Measurements from ENCODE around the gene XAB2.

XAB2 gene

DNA sequence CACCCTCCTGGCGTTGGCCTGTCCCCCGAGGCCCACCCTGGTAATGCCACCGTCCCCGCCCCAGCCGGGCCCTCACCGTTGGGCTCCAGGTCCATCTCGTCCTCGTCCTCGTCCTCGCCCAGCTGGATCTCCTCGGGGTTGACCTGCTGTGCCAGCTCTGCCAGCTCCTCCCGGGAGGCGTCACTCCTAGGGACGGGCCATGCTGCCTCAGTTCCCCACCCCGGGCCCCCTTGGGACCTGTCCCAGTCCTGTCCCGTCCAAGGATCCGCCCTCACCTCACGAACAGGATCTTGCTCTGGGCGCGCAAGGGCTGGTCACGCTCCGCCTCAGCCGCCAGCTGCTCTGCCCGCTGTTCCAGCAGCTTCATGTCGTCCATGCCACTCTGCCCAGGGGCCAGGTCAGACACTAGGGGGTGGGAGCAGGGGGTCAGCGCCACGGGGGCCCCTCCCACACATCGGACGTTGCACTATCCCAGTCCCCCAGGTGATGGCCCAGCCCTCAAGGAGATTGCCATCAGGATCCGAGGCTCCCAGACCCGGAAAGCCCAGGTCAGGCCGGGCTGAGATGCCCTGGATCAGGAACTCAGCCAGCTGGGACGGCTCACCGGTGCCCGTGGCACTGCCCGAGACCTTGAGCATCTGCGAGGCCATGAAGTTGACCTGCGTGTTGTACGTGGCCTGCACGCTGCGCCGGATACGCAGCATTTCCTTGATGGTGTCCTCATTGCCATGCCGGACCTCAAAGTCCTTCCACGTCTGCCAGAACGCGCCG is 9.5 kb downstream of the XAB2 start:
- no peak for DNase-seq (ENCODE audit: low read depth)
- TF ChIP-seq, protein P1, sequence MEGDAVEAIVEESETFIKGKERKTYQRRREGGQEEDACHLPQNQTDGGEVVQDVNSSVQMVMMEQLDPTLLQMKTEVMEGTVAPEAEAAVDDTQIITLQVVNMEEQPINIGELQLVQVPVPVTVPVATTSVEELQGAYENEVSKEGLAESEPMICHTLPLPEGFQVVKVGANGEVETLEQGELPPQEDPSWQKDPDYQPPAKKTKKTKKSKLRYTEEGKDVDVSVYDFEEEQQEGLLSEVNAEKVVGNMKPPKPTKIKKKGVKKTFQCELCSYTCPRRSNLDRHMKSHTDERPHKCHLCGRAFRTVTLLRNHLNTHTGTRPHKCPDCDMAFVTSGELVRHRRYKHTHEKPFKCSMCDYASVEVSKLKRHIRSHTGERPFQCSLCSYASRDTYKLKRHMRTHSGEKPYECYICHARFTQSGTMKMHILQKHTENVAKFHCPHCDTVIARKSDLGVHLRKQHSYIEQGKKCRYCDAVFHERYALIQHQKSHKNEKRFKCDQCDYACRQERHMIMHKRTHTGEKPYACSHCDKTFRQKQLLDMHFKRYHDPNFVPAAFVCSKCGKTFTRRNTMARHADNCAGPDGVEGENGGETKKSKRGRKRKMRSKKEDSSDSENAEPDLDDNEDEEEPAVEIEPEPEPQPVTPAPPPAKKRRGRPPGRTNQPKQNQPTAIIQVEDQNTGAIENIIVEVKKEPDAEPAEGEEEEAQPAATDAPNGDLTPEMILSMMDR (IDR thresholded peaks at IDR 0.05; ENCODE audit: low read depth, low read length): no peak
- TF ChIP-seq, protein P2, sequence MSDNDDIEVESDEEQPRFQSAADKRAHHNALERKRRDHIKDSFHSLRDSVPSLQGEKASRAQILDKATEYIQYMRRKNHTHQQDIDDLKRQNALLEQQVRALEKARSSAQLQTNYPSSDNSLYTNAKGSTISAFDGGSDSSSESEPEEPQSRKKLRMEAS (IDR thresholded peaks at IDR 0.05; ENCODE audit: low read depth, low read length): no peak
- no peak for TF ChIP-seq MYC (IDR thresholded peaks at IDR 0.05; ENCODE audit: low read depth, low read length)
- TF ChIP-seq POLR2A (IDR thresholded peaks at IDR 0.05; ENCODE audit: extremely low read depth, insufficient read length): no peak
- no peak overlapping the region for H3K4me3 ChIP-seq (ENCODE audit: low read depth, low read length)

DNA sequence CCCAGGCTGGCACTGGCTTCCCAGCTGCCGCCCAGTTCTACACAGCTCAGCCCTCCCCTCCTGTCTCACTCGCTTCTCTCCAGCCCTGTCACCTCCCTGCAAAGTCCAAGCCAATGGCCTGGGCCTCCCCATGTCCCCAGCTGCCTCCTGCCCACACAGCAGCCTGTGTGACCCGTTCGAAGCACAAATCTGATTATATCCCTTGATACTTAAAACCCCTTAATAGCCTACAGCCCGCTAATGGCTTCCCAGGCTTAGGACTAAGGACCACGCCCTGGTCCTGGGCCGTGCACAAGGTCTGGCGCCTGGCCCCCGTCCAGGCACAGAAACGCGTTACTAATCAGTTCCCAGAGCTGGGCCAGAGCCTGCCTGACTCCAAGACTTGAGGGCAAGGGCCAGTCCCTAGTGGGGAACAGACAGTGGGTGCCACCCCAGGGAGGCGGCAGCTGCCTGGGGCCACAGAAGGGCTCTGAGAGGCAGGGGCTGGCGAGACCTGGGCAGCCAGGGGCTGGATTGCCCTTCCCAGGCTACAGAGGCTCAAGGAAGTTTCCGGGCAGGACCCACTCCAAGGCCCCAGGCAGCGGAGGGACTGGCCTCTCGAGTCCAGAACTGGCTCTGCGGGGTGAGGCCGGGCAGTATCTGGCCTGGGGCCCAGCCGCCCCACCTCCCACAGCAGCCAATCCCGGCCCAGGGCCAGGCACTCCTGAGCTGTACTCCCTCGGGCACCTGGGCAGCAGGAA is 10.4 kb downstream of the XAB2 start:
- DNase-seq (ENCODE audit: low read depth): no peak
- H3K4me3 ChIP-seq (ENCODE audit: low read depth, low read length): no peak overlapping the region
- TF ChIP-seq POLR2A (IDR thresholded peaks at IDR 0.05; ENCODE audit: extremely low read depth, insufficient read length) (no peak), MYC (IDR thresholded peaks at IDR 0.05; ENCODE audit: low read depth, low read length) (no peak)
- TF ChIP-seq, protein P2 (IDR thresholded peaks at IDR 0.05; ENCODE audit: low read depth, low read length): no peak
- TF ChIP-seq, protein P1 (IDR thresholded peaks at IDR 0.05; ENCODE audit: low read depth, low read length): no peak

DNA sequence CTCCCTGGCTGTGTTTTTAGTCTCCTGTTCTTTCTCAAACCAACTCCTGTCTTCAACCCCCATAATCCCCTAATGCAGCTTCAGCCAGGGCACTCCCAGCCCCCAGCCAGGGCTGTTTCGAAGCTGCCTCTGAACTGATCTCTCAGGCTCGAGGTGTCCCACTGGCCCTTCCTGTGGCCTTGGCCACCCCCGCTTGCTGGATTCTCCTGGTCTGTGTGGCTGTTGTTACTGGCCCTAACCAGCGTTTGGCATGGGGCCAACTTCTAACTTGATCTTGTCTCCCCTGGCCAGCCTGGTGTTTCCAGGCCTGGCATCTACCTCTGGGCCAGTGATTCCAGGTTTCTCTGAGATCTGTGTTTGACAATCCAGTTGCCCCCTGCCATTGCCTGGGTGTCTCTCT is 11.0 kb downstream of the XAB2 start:
- DNase-seq (ENCODE audit: low read depth): no peak
- no peak overlapping the region for H3K4me3 ChIP-seq (ENCODE audit: low read depth, low read length)
- TF ChIP-seq MYC (IDR thresholded peaks at IDR 0.05; ENCODE audit: low read depth, low read length) (no peak), POLR2A (IDR thresholded peaks at IDR 0.05; ENCODE audit: extremely low read depth, insufficient read length) (no peak)
- TF ChIP-seq, protein P2 (IDR thresholded peaks at IDR 0.05; ENCODE audit: low read depth, low read length): no peak
- TF ChIP-seq, protein P1 (IDR thresholded peaks at IDR 0.05; ENCODE audit: low read depth, low read length): no peak

DNA sequence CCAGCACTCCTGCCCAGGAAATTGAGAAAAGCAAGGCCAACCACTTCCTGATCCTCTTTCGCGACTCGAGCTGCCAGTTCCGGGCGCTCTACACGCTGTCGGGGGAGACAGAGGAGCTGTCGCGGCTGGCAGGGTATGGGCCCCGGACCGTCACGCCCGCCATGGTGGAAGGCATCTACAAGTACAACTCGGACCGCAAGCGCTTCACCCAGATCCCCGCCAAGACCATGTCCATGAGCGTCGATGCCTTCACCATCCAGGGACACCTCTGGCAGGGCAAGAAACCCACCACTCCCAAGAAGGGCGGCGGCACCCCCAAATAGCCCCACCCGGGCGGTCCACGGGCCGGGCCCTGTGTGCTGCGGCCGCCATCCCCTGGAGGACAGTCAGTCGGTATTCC is 11.6 kb downstream of the XAB2 start:
- TF ChIP-seq, protein P1 (IDR thresholded peaks at IDR 0.05; ENCODE audit: low read depth, low read length): no peak
- TF ChIP-seq, protein P2 (IDR thresholded peaks at IDR 0.05; ENCODE audit: low read depth, low read length): no peak
- TF ChIP-seq MYC (IDR thresholded peaks at IDR 0.05; ENCODE audit: low read depth, low read length) (no peak), POLR2A (IDR thresholded peaks at IDR 0.05; ENCODE audit: extremely low read depth, insufficient read length) (no peak)

DNA sequence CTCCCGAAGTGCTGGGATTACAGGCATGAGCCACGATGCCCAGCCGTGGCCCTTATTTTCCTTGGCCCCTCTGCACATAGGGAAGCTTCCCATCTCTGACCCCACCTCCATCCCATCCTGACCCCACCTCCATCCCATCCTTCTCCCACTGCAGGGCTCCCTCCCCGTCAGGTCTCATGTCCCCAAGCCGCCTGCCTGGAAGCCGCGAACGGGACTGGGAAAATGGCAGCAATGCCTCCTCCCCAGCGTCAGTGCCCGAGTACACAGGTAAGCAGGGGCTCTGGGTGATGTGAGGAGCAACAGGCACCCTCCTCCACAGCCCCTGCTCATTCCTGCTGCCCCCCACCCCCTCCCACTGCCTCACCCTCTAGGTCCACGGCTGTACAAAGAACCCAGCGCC is 12.2 kb downstream of the XAB2 start:
- DNase-seq (ENCODE audit: low read depth): no peak
- H3K4me3 ChIP-seq (ENCODE audit: low read depth, low read length): no peak overlapping the region
- no peak for TF ChIP-seq POLR2A (IDR thresholded peaks at IDR 0.05; ENCODE audit: extremely low read depth, insufficient read length)
- no peak for TF ChIP-seq MYC (IDR thresholded peaks at IDR 0.05; ENCODE audit: low read depth, low read length)
- TF ChIP-seq, protein P1 (IDR thresholded peaks at IDR 0.05; ENCODE audit: low read depth, low read length): no peak
- TF ChIP-seq, protein P2 (IDR thresholded peaks at IDR 0.05; ENCODE audit: low read depth, low read length): no peak

More for the DNA sequence above, 11.6 kb downstream of the XAB2 start:
- DNase-seq (ENCODE audit: low read depth): no peak
- H3K4me3 ChIP-seq (ENCODE audit: low read depth, low read length): no peak overlapping the region
